RWPE2 (cell line): Measurements from ENCODE around the gene XPR1.

Experiments
- ATAC-seq: fragments of 200-7000 bp; cut with Tn5 transposase; 3 replicates; pipeline ENCODE4 v1.9.1; 2021; ENCODE audit warnings: low read depth
- DNase-seq: peaks from one replicate; pipeline ENCODE4 v3.0.0-alpha.2; 2020; ENCODE audit warnings: low spot score
- H3K27ac ChIP-seq: fragments of 450-650 bp; 2 replicates; pipeline ENCODE4 v1.5.1; 2017; ENCODE audit warnings: mild to moderate bottlenecking; ENCODE audit not compliant: poor library complexity, severe bottlenecking
- H3K27me3 ChIP-seq: fragments of 250-450 bp; sonication (Bioruptor Pico); 2 replicates; pipeline ENCODE4 v1.5.1; 2021; ENCODE audit warnings: mild to moderate bottlenecking, moderate library complexity; ENCODE audit not compliant: insufficient read depth, poor library complexity, severe bottlenecking
- H3K36me3 ChIP-seq: fragments of 250-450 bp; sonication (Bioruptor Pico); 2 replicates; pipeline ENCODE4 v1.5.1; 2020; ENCODE audit warnings: low read depth, mild to moderate bottlenecking, moderate library complexity
- H3K4me1 ChIP-seq: fragments of 250-450 bp; sonication (Bioruptor Pico); 2 replicates; pipeline ENCODE4 v1.5.1; 2021; ENCODE audit warnings: mild to moderate bottlenecking, moderate library complexity; ENCODE audit not compliant: insufficient read depth, poor library complexity, severe bottlenecking
- H3K4me3 ChIP-seq: fragments of 250-450 bp; sonication (Bioruptor Pico); 2 replicates; pipeline ENCODE4 v1.5.1; 2021; ENCODE audit warnings: mild to moderate bottlenecking, moderate library complexity; ENCODE audit not compliant: severe bottlenecking
- H3K9me3 ChIP-seq: fragments of 250-450 bp; sonication (Bioruptor Pico); 2 replicates; pipeline ENCODE4 v1.5.1; 2021; ENCODE audit warnings: mild to moderate bottlenecking, moderate library complexity; ENCODE audit not compliant: severe bottlenecking
- CTCF ChIP-seq: fragments of 450-650 bp; IDR thresholded peaks from one replicate; pipeline ENCODE4 v1.5.1; 2017; ENCODE audit warnings: mild to moderate bottlenecking, moderate library complexity; ENCODE audit not compliant: poor library complexity, severe bottlenecking

Gene XPR1

GRCh38 chr1:180893614-180894013 lies 261.8 kb downstream of the XPR1 start:
- ATAC-seq, result no peak
- no peak for DNase-seq
- Histone ChIP-seq H3K9me3 (peaks cover 2% of the 10 kb centered on the region), H3K4me3 (no peak overlapping the region), H3K36me3 (no peaks in the 10 kb centered on the region), H3K27me3 (no peaks in the 10 kb centered on the region), H3K4me1 (no peaks in the 10 kb centered on the region), H3K27ac (no peak overlapping the region)
- no peak for TF ChIP-seq CTCF

- H3K27me3 ChIP-seq, result no peaks in the 10 kb centered on the region
- H3K4me1 ChIP-seq, result no peaks in the 10 kb centered on the region
- peaks cover 2% of the 10 kb centered on the region for H3K9me3 ChIP-seq
- TF ChIP-seq CTCF, result no peak
- no peak for DNase-seq
- H3K27ac ChIP-seq, result no peak overlapping the region
- H3K4me3 ChIP-seq, result no peak overlapping the region
- ATAC-seq, result no peak
- H3K36me3 ChIP-seq, result no peaks in the 10 kb centered on the region
These were observed 264.3 kb downstream of the XPR1 start for GRCh38 chr1:180896161-180896560.

- DNase-seq (no peak), ATAC-seq (no peak)
- no peaks in the 10 kb centered on the region for H3K9me3 ChIP-seq
- no peaks in the 10 kb centered on the region for H3K27me3 ChIP-seq
- TF ChIP-seq CTCF, result no peak
- H3K36me3 ChIP-seq, result no peaks in the 10 kb centered on the region
- no peak overlapping the region for H3K27ac ChIP-seq
- no peak overlapping the region for H3K4me3 ChIP-seq
- H3K4me1 ChIP-seq, result no peaks in the 10 kb centered on the region
These were observed 266.8 kb downstream of the XPR1 start for GRCh38 chr1:180898441-180899219.

- no peaks in the 10 kb centered on the region for H3K4me1 ChIP-seq
- no peak overlapping the region for H3K4me3 ChIP-seq
- H3K9me3 ChIP-seq, result no peaks in the 10 kb centered on the region
- DNase-seq (no peak), ATAC-seq (no peak)
- TF ChIP-seq CTCF, result no peak
- H3K27ac ChIP-seq, result no peak overlapping the region
- no peaks in the 10 kb centered on the region for H3K36me3 ChIP-seq
- no peaks in the 10 kb centered on the region for H3K27me3 ChIP-seq
These were observed 267.4 kb downstream of the XPR1 start for GRCh38 chr1:180899262-180899661.
